Activated naive CD4-positive, alpha-beta T cell (primary cell): ENCODE results near the gene GABRA5.
"Not testable (repeated sequence)": the region's sequence is repeated elsewhere in the genome, so short reads cannot be mapped to it uniquely, and the experiment has no call there.

ENCODE experiments used
- DNase-seq, 4 experiments: peaks; one replicate each; lab custom pipeline; 2025; lab: John Stamatoyannopoulos, UW

GABRA5 gene

DNA sequence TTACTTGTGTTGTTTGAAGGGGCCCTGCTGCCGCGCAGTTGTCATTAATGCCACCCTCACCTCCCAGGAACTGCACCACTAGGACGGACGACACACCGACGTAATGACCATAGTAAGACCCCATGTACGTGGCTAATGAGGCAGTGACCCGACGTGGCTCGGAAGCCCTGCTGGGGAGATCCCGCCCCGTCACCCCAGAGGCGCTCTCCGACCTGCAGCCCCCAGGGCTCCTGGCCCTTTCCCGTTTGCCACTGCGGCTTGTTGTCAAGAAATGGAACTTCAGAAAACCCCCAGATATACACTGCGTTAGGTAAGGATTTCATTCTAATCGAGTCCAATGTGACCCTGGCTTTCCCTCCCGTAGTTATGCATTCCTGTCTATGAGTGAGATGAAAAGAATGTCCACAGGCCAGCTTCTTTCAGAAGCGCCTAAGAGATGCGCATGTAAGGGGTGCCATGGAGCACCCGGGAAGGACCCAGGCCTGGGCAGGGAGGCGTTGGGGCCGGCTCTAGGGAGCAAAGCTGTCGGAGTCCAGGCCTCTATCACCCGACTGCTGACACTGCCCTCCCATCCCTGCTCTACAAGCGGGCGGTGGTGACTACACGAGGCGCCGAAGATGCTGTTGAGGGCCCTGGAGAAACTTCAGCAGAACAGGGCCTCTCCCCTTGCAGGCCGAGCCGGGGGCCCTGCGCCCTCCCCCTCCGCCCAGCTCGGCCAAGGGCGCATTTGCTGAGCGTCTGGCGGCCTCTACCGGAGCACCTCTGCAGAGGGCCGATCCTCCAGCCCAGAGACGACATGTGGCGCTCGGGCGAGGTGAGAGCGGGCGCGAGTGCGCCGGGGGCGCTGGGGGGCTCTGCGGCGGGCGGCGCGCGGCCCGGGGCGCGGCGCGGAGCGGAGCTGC, at the start of gene GABRA5:
Gene GABRA5 (plus strand): TSS at position 765 of the 902 bp plus-strand sequence. CDS start 2,187 bp downstream, outside the sequence.
- DNase-seq = no peak

DNA sequence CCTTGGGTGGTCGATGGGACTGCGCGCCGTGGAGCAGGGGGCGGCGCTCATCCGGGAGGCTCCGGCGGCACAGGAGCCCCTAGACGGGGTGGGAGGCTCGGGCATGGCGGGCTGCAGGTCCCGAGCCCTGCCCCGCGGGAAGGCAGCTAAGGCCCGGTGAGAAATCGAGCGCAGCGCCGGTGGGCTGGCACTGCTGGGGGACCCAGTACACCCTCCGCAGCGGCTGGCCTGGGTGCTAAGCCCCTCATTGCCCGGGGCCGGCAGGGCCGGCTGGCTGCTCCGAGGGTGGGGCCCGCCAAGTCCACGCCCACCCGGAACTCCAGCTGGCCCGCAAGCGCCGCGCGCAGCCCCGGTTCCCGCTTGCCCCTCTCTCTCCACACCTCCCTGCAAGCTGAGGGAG, 35.7 kb upstream of the GABRA5 start:
- DNase-seq = not testable (repeated sequence)

DNA sequence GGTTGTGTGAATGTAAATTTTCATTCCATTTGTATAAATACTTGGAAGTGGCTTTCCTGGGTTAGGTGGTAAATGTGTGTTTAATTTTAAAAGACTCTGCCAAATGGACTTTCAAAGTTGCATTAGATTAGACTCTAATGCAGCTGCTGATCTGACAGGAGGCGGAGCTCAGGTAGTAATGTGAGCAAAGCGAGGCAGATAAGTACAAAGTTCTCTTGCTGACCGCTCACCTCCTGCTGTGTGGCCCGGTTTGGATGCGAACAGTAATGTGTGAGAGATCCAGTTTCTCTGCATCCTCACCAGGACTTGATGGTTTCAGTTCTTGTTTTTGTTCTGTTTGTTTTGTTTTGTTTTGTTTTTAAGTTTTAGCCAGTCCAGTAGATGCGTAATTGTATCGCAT, 34.9 kb upstream of the GABRA5 start:
- DNase-seq = no peak

DNA sequence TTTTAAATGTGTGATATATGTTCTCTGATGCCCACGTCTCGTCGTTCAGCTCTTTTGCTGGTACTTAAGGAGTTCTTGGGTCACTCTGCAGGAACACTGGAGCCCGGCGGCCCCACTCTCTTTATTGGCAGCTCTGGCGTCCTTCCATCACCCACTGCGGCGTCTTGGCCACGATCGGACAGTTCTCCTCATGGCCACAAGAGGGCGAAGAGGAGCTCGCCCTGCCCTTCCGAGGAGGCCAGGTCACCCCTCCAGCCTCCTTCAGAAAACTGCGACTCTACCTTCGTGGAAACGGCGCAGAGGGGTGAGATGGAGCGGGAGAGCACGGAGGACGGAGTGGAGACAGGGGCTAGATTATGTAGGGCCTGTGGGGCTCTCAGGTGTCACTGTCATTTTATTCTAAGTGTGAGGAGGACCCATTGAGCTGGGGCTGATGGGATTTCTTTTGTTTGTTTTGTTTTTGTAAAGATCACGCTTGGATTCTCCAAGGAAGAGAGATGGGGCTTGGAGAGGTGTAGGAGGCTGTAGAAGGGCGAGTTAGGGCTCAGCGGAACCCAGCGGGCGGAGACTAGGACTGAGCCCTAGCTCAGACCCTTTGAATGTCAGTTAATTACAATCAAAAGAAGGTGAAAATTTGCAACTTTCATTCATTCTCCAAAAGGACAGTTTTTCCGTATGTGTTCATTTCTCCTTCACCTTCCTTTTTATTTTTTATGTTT, 28.0 kb upstream of the GABRA5 start:
- no peak for DNase-seq

DNA sequence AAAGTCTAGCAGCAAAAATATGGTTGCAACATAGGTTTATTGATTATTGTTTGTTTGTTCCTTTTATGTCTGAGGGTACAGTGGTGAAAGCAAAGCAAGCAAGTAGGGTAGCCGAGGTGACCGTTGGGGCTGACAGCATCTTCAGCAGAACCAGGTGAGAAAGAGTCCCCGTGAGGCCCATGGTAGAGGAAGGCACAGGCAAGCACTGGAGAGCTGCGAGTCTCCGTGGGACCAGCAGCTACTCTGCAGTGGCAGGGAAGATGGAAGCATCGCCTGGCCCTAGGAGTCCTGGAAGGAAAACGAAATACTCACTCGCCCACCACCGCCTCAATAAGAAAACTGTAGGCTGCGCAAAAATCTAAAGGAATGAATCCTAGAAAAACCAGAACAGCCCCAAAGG, 25.3 kb upstream of the GABRA5 start:
- no peak for DNase-seq

DNA sequence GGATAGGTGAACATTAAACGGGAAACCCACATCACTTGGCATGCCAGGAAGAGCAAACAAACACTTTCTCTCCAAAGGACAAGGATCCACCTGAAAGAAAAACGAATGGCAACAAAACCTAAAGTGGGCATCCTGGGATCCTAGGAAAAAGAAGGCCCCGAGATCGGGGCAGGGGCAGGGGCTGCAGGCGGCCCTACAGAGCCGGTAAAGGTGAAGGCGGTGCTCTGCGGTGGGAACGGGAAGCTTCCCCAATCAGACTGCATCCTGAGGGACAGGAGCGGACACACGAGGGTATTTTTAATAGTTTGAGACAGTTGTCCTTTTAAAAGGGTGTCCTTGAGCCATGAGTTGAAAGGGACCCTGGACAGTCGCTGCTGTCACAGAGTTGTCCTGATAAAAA, 24.9 kb upstream of the GABRA5 start:
- no peak for DNase-seq

DNA sequence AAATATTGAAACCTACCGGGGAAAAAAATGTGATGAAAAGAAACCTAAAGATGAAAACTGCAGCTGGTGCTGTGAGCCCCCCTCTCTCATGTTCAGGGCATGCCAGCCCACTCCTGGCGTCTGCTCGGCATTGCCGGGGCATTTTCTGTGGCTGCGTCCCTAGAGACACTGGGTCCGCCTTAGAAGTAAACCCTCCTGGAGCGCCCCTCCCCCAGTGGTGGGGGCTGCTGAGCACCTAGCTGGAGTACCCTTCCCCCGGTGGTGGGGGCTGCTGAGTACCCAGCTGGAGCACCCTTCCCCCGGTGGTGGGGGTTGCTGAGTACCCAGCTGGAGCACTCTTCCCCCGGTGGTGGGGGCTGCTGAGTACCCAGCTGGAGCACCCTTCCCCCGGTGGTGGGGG, 24.5 kb upstream of the GABRA5 start:
- no peak for DNase-seq

DNA sequence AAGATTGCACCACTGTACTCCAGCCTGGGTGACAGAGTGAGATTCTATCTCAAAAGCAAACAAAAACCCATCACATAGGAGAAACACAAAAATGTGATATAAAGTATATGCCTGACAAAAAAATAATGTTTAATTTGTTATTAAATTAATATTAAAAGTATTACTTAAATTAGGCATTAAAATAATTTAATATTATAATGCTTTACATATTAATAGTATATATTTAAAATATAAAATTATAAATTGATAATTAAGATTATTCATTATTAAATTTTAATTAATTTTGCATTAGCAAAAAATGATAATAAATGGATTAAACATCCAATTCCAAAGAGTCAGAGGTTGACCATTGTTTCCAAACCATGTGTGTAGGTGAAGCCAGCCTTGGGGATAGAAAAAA, 22.0 kb upstream of the GABRA5 start:
- no peak for DNase-seq

DNA sequence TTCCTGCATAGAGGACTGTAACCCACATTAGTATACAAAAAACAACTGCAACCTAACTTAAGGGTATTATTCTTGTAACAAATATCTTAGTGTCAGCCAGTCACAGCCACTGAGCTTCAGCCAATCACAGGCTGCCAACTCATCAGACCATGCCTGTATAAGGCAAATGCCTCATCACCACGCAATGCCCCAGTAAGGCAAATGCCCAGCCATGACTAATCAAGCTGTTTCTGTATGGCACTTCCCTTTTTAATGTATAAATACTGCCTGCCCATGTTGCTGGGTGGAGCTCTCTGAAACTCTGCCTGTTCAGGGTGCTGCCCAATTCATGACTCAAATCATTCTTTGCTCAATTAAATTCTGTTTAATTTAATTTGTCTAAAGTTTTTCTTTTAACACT, 18.4 kb upstream of the GABRA5 start:
- DNase-seq = no peak

DNA sequence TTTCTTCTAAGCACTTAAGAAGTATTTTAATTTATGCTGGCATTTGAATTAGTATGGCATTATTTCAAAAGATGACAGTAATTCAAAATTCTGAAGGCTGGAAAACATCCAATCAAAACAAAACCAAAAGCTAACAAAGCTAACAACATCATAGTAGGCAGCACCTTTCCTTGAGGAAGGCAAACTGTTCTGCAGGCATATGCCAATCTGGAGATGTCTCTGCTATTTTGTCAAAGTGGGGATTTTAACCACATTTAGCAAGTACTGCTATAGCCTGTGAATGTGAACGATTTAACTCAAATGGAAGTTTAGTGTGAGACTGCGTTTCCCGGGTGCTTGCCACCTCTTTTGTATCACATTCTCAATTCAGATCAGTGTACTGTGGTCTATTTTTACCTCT, 16.7 kb upstream of the GABRA5 start:
- no peak for DNase-seq

DNA sequence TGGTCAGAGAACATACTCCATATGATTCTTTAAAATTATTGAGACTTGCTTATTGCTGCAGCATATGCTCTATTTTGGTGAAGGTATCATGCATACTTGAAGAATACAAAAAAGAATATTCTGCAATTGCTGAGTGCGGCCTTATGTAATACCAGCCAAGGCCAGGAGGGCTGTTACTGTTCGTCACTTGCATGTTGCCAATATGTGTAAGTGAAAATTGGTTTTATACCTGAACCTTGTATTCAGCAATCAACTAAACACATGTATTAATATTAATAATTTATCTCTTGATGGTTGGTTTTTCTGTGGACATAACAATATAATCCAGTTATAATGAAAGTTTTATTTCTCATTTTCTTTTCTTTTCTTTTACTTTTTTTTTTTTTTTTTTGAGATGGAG, 13.9 kb upstream of the GABRA5 start:
- no peak for DNase-seq

DNA sequence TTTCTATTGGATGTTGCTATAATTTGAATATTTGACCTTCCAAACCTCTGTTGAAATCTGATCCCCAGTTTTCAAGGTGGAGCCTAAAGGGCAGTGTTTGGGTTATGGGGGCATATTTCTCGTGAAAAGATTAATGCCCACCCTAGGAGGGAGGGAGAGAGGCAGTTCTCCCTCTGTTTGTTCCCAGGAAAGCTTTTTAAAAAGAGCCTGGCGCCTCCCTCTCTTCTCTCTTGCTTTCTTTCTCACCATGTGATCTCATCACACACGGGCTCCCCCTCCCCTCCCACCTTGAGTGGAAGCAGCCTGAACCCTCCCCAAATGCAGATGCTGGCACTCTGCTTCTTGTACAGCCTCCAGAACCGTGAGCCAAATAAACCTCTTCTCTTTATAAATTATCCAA, 12.4 kb upstream of the GABRA5 start:
- no peak for DNase-seq

DNA sequence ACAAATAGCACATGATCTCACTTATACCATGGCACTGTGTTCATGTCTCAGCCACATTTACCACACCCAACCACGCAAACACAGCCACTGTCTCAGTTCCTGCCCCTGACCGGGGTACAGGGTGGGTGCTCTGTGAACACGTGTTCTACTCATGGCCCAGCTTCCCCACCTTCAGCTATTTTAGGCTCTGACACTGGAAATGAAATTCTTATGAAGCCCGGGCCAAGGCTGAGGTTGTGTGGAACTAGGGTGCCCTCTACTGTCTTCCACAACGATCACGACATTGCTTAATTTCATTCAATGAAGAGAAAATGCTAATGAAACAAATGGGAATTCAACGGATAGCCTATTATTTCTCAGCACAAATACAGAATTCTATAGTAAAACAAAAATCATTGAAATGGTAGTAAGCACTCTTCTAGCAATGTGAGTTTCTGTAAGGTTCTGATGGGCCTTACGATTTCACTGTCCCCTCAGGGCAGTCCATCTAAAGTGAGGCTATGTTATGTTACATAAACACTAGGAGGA, 2.1 kb upstream of the GABRA5 start:
- DNase-seq = no peak

DNA sequence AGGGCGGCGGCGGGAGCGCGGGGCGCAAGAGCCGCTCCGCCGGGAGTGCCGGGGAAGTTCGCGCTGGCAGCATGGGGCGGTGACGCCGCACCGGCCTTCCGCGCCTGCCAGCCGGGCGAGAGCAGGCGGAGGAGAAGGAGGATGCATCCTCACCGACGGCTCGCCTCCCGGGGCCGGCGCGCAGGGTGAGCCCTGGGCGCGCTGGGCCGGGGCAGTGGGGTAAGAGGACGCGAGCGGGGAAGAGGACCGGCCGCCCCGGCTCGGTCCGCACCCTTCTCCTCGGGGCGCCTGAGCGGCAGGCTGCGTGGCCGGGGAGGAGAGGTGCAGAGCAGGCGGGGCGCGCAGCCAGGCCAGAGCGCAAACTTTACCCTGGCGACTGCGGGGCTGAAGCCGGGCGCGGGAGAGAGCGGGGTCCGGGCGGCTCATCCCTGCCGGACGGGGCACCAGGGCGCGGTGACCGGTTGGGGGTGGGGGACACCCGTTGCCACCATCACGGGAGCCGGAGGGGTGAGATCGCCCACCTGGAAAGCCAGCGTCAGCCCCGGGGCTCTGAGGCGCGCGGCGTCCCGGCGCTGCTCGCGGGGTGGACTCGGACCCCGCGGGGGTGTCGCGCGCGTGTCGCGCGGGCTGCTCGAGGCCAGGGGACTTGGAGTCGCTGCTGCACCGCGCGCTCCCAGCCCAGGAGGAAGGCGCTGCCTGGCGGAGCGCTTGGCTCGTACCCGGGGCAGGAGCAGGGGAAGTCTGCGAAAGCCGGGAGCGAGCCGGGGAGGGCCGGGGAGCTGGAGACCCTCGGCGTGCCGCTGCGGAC, 542 bp downstream of the GABRA5 start:
- DNase-seq = no peak

DNA sequence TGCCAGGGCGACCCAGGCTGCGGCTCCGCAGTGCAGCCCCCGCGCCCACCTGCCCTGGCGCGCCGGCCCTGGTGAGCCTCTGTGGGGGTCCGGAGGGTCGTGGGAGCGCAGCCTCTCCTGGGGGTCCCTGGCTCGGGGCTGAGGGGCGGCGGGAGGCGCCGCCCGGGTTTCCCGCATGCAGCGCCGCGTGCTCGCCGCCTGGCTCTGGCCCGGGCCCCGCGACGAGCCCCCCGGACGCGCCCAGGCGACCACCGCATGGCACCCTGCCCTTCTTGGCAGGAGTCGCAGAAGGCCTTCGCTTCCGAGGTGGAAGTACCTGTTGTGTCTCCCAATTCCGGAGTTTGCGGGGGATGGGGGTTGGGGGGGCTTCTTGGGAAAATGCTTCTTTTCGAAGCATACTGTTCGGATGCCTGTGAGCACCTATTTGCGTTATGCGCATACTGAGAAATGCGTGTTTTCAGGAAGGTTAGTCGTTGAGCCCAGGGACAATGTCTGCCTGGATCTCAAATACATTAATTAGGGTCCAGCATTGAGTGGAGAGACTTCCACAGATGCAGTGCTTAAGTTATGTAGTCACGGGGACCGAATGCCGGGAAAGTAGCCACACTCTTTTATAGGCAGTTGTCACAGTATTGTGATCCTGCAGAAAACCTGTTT, 1.3 kb downstream of the GABRA5 start:
- DNase-seq = no peak

DNA sequence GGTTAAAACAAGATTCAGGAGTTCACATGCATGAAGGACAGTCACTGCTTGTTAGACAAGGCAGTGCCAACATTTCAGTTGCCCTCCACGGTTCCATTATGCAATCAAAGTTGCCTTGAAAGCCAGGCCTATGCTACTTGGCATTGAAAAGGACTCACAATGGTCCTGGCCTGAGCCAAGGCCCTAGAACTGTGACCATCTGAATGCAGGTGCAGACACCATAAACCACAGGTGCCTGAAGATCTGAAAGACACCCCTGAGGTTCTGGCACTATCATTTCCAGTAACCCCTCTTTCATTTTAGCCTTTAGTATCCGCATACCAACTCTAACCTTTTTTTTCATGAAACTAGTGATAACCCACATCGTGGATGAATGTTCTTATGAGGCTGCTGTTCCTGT, 2.8 kb downstream of the GABRA5 start:
- no peak for DNase-seq

DNA sequence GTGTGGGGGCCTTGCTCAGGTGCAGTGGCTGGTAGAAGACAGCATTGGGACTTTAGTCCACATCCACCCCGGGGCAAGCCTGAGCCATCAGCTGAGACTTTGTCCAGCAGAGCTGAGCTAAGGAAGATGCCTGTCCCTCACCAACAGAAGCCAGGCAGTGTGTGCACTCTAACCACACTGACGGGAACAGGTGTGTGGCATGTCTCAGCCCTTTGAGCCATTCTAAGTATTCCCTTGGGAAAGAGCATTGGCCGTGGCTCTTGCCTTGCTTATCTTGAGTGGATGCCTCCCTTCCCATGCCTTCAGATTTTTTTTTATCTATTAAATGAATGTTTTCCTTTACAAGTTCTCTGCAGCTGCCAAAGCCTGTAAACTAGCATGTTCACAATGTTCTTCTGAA, 3.5 kb downstream of the GABRA5 start:
- no peak for DNase-seq

DNA sequence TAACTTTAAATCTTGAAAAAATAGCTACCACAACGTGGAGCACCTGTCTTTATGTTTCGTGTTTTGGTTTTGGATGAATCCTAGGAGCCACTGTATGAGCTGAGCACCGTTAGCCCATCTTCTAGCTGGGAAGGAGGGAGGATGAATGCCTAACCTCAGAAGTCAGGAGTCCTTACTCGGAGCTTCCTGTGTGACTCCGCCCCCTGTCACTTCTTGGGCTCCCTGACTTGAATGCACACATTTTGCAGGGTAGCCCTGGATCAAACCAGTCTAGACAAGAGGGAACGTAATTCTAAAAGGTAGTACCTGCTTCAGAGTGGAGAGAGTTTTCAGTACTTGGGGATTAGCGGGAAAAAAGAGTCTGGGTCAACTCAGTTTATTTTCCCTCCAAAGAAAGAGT, 5.3 kb downstream of the GABRA5 start:
- DNase-seq = no peak

DNA sequence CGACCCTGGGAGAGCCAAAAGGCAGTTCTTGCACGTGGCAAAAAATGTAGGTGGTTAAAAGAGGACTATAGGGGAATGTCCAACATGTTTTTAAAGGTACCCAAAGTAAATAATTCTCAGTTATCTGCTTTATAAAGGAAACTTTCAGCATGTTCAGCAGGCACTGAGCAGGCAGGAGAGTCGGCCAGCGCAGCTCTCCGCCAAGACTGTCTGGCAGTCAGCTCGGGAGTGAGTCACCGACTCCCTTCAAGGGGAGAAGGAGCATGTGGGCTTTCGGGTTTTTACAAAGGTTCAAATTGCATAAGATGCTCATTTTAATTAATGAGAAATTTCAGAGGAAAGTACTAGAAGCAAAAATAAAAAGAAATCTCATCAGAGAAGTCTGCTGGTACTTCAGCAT, 7.0 kb downstream of the GABRA5 start:
- DNase-seq = no peak

DNA sequence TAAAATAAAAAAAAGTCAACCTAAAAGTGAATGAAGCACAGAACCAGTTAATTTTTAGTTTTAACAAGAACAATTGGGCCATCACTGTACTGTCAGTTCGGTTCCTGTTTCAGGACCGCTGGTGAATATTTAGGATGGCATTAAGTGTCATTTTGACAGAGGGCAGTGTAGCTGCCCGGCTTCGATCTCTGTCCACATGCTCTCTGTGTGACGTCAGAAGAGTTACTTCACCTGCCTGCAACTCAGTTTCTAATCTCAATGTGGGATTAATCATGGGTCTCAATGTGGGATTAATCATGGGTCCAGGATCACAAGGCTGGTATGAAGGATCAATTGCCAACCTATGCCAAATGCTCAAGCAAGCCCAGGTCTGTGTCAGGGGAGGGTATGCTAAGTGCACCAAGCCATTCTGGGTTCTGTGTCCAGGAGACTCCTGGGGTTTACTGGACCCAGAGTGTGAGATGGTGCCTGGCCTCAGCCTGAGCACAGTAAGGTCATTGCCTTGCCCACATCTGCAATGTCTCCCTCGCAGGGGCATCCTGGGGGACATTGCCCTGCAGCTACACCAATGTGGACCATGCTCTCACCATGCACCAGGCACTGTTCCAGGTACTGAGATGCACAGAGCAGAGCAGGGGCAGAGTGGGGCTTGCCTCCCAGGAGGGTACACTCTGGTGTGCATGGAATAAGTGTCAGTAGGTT, 8.1 kb downstream of the GABRA5 start:
- no peak for DNase-seq

DNA sequence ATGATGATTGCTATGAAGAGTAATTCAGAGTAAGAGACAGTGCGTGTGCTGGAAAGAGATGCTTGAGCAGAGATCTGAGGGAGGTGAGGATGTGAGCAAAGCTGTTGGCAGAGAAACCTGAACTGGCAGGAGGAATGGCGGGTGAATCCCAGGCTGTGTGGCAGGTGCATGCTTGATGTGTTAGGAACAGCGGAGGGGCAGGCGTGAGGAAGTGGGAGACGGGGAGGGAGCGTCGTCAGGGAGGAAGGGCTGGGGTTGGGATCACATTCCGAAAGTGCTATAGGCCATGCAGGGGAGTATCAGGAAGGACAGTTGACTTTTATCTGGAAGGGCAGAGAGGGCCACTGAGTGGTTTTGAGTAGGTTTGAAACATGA, 8.6 kb downstream of the GABRA5 start:
- DNase-seq = no peak
